ENCODE measurements around the gene C1QTNF1. TPM values are rescaled to one million over a fixed set of nuclear protein-coding genes. Genes with fewer than 3 reads are reported as not detected.
"Not testable (repeated sequence)": the region's sequence is repeated elsewhere in the genome, so short reads cannot be mapped to it uniquely, and the experiment has no call there.

C1QTNF1 gene
- total RNA-seq, 1 donor: 42.1 TPM

DNA sequence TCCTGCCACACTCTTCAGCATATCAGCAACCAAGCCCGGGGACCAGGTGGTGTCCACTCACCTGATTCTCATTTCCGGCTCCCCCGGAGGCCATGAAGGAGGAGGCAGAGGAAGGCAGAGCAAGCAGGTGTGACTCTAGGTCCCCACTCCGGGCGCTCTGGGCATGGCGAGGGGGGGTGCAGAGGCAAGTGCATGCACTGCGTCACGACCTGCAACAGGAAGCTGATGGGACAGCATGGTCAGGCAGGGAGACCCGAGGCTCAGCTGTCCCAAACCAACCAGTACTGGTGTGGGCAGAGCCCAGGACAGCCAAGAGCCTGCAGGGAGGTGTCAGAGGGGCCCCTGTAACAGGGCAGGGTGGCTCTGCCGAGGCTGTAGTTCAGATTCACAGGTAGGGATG lies 48.6 kb downstream of the C1QTNF1 start:
- DNase-seq (ENCODE audit: low read depth): no peak
- TF ChIP-seq, protein P1, sequence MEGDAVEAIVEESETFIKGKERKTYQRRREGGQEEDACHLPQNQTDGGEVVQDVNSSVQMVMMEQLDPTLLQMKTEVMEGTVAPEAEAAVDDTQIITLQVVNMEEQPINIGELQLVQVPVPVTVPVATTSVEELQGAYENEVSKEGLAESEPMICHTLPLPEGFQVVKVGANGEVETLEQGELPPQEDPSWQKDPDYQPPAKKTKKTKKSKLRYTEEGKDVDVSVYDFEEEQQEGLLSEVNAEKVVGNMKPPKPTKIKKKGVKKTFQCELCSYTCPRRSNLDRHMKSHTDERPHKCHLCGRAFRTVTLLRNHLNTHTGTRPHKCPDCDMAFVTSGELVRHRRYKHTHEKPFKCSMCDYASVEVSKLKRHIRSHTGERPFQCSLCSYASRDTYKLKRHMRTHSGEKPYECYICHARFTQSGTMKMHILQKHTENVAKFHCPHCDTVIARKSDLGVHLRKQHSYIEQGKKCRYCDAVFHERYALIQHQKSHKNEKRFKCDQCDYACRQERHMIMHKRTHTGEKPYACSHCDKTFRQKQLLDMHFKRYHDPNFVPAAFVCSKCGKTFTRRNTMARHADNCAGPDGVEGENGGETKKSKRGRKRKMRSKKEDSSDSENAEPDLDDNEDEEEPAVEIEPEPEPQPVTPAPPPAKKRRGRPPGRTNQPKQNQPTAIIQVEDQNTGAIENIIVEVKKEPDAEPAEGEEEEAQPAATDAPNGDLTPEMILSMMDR (IDR thresholded peaks at IDR 0.05; ENCODE audit: insufficient read depth, low read length): no peak
- no peak overlapping the region for H3K4me3 ChIP-seq (ENCODE audit: low read depth, low read length)

DNA sequence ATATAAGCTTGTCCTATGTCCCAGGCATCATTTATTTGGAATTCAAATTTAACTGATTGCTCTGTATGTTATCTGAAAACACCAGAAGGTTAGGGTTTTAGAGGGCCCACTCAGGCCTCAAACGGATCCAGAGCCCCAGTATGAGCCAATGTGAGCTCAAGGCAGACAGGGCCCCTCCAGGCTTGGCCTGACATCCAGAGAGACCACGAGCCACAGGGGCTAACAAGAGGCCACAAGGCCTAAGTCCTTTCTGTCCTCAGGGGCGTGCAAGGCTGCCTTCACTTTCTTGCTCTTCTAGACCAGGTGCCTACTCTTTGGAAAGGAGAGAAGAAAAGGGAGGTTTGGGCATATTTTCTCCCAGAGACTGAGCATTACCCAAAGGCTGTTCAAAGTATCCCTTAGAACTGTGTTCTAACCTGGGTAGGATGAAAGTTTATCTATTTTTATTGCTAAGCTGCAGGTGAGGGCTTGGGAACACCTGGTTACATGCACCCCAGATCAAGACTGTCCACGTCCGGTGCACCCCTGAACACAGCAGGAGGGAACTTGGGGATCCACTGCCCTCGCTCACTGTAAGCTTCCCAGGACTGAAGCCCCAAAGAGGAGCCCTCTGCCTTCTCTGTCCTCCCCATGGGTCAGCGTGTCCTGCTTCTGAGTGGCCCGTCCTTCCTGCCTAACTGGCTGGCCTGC lies 49.2 kb downstream of the C1QTNF1 start:
- TF ChIP-seq, protein P1 (IDR thresholded peaks at IDR 0.05; ENCODE audit: insufficient read depth, low read length): no peak
- H3K4me3 ChIP-seq (ENCODE audit: low read depth, low read length): no peak overlapping the region
- DNase-seq (ENCODE audit: low read depth): no peak

DNA sequence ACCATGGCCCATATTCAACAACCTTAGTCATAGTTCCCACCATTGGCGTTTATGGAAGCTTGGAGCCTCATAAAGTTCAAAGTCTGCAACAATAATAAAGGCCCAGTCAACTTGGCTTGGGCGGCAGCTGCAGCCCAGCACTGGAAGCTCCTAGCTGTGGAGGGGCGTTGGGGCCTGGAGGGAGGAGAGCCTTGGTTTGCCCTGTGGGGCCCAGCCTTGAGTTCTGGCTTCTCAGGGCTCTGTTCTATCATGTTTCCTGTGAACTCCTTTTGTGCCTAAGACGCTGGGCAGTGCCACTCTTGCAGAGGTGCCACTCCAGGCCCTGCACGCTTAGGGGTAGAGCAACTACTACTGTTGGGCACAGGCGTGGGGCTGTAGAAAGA lies 49.7 kb downstream of the C1QTNF1 start:
- H3K4me3 ChIP-seq (ENCODE audit: low read depth, low read length): no peak overlapping the region
- TF ChIP-seq, protein P1 (IDR thresholded peaks at IDR 0.05; ENCODE audit: insufficient read depth, low read length): no peak
- no peak for DNase-seq (ENCODE audit: low read depth)

DNA sequence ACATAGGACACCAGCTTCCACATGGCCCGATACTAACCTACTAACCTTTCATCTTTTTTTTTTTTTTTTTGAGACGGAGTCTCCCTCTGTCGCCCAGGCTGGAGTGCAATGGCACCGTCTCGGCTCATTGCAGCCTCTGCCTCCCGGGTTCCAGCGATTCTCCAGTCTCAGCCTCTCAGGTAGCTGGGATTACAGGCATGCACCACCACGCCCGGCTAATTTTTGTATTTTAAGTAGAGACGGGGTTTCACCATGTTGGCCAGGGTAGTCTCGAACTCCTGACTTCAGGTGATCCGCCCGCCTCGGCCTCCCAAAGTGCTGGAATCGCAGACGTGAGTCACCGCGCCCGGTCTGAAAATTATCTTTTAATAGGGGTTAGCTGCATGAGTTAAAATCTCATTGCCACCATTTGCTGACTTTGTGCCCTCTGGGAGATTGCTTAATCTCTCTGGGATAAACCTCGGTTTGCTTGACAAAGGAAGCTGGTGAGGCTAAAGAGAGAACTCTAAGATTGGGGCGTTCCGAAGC lies 50.2 kb downstream of the C1QTNF1 start:
- not testable (repeated sequence) for DNase-seq (ENCODE audit: low read depth)
- H3K4me3 ChIP-seq (ENCODE audit: low read depth, low read length): peak overlapping the region; percentile 55

DNA sequence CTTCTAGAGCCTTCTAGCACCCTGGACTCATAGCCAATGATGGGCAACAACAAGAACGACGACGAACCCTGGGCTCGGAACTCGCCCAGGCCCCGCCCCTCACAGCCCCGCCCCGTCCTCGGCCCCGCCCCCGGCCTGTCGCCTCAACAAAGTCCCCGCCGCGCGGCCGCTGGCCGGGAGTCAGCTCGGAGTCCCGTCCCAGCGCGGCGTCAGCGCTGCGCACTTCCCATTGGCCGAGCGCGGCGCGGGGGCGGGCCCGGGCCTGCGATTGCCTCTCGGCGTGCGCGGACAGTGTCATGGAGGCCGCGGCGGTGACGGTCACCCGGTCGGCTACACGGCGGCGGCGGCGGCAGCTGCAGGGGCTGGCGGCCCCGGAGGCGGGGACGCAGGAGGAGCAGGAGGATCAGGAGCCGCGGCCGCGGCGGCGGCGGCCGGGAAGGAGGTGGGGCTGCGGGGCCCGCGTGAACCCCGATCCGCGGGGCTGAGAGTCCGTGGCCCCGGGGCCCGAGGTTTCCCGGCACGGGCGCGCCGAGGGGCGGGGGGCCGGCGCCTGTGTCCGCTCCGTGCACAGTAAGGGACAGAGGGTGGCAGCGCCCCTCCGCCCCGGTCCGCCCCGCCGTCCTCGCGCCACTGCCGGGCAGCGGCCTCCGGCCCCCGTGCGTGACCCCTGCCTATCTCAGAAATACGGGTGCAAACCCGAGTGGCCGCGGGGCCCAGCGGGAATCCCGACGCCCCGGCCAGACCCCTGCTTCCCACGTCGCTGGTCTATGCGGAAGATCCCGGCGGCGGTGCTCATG lies 50.9 kb downstream of the C1QTNF1 start, which contains the start of gene ENGASE:
Gene ENGASE, plus strand, starts transcription at position 176 of the 797 bp plus-strand sequence. Its CDS starts 121 bp downstream, at position 297.
- TF ChIP-seq, protein P1 (IDR thresholded peaks at IDR 0.05; ENCODE audit: insufficient read depth, low read length): no peak
- DNase-seq (ENCODE audit: low read depth): peak; percentile 76
- H3K4me3 ChIP-seq (ENCODE audit: low read depth, low read length): peak within 1 kb of the TSS; percentile 73

DNA sequence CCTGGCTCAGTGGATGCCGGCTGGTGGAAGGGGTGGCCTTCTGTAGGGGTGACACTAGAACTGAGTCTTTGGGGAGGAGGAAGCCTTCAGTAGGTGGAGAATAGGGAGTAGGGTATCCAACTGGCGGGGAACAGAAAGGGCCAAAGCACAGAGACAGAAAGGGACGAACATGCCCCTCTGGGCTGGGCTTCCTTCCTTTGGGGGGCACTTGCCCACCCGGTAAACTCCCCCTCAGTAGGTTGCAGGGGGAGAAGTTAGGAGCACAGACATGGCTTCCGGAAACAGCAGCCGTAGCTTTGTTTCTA lies 51.4 kb downstream of the C1QTNF1 start:
- TF ChIP-seq, protein P1 (IDR thresholded peaks at IDR 0.05; ENCODE audit: insufficient read depth, low read length): no peak
- H3K4me3 ChIP-seq (ENCODE audit: low read depth, low read length): peak overlapping the region; percentile 73
- peak; percentile 5 for DNase-seq (ENCODE audit: low read depth)

DNA sequence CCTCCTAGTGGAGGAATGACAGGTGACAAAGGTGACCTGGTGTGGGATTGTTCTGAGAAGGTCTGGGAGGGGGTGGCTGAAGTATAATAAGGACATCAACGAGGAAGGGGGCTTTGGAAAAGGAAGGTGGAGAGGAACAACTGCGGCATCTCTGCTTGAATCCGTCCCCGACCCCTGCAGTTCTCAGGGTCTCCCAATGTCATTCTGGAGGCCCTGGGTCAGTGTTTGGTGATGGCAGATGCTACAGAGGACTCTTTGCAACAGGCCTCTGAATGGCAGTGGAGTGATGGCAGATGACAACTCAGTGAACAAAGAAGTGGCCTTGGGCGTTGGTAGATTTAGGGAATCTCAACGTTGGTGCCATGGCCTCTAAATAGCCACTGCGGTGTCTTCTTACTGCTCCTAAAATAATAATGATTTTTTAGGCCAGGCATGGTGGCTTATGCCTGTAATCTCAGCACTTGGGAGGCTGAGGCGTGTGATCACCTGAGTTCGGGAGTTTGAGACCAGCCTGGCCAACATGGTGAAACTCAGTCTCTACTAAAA lies 52.0 kb downstream of the C1QTNF1 start:
- H3K4me3 ChIP-seq (ENCODE audit: low read depth, low read length): peak overlapping the region; percentile 73
- TF ChIP-seq, protein P1 (IDR thresholded peaks at IDR 0.05; ENCODE audit: insufficient read depth, low read length): no peak
- DNase-seq (ENCODE audit: low read depth): no peak

Measured in fibroblast of the aortic adventitia (primary cell).